ENCODE measurements around the gene IRS1. TPM values are rescaled to one million over a fixed set of nuclear protein-coding genes. Genes with fewer than 3 reads are reported as not detected.

IRS1 gene
- total RNA-seq, 4 donors from 2014 or later = 11.9 to 29.6 (median 13.2) TPM

GRCh38 chr2:226692521-226693126 is 107.0 kb downstream of the IRS1 start:
- TF ChIP-seq CTCF (IDR thresholded peaks at IDR 0.05; ENCODE audit: low read depth) = no peak

GRCh38 chr2:226691255-226691654 is 108.4 kb downstream of the IRS1 start:
- TF ChIP-seq CTCF (IDR thresholded peaks at IDR 0.05; ENCODE audit: low read depth) = no peak

GRCh38 chr2:226690461-226691024 is 109.1 kb downstream of the IRS1 start:
- TF ChIP-seq CTCF (IDR thresholded peaks at IDR 0.05; ENCODE audit: low read depth) = no peak

- no peak for TF ChIP-seq CTCF (IDR thresholded peaks at IDR 0.05; ENCODE audit: low read depth)
Measured at GRCh38 chr2:226687641-226688253, 111.9 kb downstream of the IRS1 start.

GRCh38 chr2:226684563-226684959 is 115.1 kb downstream of the IRS1 start:
- no peak for TF ChIP-seq CTCF (IDR thresholded peaks at IDR 0.05; ENCODE audit: low read depth)

GRCh38 chr2:226683944-226684562 is 115.6 kb downstream of the IRS1 start:
- TF ChIP-seq CTCF (IDR thresholded peaks at IDR 0.05; ENCODE audit: low read depth) = no peak

- TF ChIP-seq CTCF (IDR thresholded peaks at IDR 0.05; ENCODE audit: low read depth) = no peak
Measured at GRCh38 chr2:226683196-226683595, 116.4 kb downstream of the IRS1 start.

Measured in subcutaneous adipose tissue (tissue), 4 donors.